HG03196 (cell line): ENCODE results near the gene CLPSL1.

Experiments used
- ATAC-seq: cut with Tn5 transposase; IDR thresholded peaks from one replicate; pipeline ENCODE4 v1.9.1; 2021; ENCODE audit not compliant: unreplicated experiment

Gene CLPSL1

DNA sequence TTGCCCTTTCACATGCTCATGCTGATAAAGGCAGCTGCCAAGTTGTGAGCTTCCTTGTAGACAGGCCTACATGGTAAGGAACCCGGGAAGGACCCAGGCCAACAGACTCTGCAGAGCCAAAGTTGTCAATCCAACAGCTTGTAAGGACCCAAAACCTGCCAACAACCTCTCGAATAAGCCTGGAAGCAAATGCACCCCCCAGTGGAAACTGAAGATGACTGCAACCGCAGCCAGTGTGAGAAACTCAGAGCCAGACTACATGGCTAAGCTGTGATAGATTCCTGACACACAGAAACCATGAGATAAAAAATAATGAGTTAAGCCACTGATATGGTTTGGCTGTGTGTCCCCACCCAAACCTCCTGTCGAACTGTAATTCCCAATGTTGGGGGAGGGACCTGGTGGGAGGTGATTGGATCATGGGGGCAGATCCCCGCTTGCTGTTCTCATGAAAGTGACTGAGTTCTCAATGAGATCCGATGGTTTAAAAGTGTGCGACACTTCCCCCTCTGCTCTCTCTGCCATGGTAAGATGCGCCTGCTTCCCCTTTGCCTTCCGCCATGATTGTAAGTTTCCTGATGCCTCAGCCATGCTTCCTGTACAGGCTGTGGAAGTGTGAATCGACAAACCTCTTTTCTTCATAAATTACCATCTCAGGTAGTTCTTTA lies 23.2 kb upstream of the CLPSL1 start:
- ATAC-seq, result no peak

DNA sequence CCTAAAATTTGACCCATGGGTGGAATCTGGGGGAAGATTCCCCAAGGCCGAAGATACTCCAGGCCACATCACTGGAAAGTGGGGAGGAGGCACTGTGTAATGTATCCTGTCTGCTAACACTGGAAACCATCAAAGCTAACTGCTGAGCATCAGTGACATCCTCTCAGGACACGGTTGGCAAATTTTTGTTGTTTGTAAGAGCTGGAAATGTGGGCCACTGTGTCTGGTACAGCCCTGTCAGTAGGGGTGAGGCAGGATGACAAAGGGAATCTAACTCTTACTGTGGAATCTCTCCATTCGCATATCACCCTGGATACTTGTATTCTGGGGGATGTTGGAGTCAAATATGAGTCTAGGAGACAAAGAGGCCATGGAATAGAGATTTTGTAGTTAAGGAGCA lies 21.4 kb upstream of the CLPSL1 start:
- no peak for ATAC-seq

DNA sequence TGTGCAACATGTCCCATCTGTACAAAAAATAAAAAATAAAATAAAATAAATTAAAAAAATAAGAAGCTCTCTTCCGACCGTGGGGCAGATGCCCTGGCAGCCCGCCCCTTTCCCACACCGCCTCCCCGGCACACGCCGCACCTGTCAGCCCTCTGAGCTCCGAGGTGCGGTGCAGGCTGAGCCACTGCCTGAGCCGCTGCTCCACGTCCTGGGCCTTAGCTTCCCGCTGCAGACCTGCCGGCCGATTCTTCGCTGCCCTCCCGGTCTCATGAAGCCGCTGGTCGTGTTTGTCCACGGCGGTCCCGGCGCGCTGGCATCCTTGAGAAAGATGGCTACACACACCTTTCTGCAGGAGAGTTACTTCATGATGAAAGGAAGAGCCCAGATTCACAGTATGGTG lies 15.1 kb upstream of the CLPSL1 start:
- no peak for ATAC-seq

DNA sequence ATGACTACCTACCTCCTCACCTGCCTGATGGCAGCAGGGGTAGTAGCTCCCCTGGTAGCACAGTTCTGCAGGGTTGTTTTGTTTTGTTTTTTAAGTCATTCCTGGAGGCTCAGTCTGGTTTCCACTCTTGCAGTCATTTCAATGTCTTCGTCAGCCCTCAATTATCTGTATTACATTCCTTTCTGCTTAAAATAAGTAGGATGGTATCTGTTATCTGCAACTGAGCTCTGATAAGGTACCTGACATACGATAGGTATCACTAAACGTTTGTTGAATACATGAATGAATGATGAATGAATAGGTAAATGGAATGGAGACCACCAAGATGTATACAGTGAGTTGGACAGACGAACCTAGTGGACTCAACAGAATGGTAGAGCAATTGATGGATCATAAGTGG lies 11.6 kb upstream of the CLPSL1 start:
- no peak for ATAC-seq

DNA sequence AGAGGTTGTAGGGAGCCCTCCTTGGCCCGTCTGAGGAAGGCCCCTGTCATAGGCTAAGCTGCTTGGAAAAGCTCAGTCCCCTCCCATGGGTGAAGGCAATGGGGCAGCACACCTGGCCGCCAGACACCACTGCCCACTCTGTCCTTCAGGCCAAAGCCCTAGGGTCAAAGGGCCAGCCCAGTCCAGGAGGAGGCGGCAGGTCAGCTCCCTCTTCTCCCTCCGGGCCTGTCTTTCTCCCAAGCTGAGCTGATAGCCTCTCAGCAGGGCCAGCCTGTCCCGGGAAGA lies 9.5 kb upstream of the CLPSL1 start:
- ATAC-seq, result no peak

DNA sequence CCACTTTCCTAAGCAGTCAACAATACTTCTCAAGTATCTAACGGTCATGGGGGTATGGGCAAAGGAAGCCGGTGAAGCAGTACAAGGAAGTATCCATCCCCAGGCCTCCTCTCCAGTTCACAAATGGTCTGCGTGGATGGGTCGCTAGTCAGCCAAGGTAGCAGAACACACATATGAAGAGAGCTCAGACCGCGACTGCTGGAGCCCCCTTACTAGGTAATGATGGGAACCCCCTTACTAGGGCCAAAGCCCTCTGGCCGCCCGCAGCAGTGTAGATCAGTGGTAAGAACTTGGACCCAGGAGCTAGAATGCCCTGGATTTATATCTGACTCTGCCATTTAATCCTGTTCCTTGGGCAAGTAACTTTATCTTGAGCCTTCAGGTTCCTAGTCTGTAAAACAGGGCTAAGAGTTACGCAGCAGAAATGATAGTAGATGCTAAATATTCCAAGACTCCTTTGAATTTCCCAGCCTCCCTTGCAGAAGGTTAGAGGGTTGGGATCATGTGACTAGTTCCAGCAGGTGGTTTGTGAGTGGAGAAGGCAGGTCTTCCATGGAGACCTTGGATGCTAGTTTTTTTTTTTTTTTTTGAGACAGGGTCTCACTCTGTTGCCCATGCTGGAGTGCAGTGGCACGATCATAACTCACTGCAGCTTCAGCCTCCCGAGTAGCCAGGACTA lies 6.6 kb upstream of the CLPSL1 start:
- ATAC-seq, result no peak

DNA sequence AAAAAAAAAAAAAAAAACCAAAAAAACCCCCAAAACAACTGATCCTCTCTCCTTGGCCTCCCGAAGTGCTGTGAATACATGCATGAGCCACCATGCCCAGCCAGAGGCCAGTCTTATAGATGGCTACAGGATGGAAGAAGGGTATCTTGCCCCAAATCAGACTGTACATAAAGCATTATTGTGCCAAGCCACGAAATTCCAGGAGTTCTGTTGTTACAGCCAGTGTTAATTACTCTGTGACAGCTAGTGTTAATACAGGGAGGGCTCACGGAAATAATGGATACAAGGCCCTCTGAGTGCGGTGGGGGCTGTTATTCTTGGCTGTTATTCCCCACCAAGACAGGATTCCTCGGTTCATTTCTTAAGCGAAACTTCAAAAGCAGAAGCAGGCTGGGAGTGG lies 5.8 kb upstream of the CLPSL1 start:
- ATAC-seq, result no peak

DNA sequence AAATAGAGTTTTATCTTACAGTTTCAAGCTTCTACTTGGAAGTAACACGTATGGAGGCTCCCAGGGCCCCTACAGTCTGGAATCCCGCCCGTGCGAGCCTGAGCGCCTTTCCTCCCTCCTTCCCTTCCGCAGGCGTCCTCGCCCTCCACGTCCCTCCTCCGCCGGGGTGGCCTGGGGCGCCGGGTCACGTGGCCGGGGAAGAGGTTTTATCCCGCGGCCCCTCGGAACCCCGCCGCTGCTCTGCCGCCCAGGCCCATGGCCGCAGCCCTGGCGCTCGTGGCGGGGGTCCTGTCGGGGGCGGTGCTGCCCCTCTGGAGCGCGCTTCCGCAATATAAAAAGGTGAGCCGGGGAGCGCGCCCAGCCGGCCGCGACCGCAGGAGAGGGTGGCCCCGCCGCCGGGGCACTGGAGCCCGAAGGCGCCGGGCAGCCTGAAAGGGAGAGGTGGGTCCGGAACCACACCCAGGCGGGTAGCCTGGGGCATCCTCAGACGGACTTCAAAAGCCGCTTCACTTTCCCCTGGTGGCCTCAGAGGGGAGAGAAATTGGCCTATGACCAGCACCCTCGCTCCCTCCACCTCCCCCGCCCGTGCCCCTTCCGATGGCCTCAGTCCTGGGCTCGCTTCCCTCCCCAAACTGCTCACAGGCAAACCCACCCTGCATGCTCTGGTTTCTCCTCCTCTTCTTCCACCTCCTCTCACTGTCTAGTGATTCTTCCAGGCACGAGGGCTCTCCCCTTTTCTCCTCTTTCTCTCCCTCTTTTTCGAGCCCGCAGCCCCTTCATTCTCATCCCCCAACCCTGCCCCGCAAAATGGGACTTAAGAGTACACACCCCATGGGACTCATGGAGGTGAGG lies 4.2 kb upstream of the CLPSL1 start, which contains the start of gene CLPSL2:
Gene CLPSL2 (plus strand): TSS at position 235 of the 852 bp plus-strand sequence. CDS start 21 bp downstream, at position 256.
- no peak for ATAC-seq

DNA sequence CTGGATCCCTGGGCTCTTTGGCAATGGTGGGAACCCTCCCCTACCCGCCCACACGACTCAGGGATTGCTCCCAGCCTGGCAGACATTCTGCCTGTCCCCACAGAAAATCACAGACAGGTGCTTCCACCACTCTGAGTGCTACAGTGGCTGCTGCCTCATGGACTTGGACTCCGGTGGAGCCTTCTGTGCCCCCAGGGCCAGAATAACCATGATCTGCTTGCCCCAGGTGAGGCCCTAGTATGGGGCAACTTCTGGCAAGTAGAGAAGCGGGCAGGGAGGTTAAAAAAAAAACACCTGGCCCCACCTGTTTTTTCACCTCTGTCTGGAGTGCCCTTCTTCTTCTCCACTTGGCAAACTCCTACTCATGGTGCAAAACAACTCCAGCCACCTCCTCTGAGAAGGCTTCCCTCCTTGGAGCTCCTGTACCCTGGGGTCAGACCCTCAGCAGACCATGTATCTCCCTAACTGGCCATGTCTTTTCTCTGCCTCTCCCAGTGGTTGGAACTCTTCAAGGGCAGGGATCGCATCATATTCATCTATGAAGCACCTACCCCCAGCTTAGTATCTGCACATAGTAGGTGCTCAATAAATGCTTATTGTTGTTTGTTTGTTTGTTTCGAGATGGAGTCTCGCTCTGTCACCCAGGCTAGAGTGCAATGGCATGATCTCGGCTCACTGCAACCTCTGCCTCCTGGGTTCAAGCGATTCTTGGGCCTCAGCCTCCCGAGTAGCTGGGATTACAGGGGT lies 3.3 kb upstream of the CLPSL1 start:
- ATAC-seq, result no peak

DNA sequence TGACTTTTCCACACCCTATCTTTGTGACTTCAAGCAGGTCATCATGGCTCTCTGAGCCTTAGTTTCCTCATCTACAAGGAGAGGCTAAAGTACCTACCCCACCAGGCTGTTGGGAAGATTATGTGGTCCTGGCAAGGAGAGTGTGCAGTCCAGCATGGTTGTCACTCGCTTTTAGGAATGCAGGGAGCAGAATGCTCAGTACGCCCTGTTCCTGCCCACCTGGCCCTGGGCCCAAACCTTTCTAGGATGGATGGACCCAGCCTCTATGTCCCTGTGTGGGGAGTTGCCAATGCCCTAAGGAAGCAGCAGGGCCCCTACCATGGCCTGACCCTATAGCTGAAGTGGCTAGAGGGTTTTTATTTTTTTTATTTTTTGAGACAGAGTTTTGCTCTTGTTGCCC lies 2.4 kb upstream of the CLPSL1 start:
- no peak for ATAC-seq

DNA sequence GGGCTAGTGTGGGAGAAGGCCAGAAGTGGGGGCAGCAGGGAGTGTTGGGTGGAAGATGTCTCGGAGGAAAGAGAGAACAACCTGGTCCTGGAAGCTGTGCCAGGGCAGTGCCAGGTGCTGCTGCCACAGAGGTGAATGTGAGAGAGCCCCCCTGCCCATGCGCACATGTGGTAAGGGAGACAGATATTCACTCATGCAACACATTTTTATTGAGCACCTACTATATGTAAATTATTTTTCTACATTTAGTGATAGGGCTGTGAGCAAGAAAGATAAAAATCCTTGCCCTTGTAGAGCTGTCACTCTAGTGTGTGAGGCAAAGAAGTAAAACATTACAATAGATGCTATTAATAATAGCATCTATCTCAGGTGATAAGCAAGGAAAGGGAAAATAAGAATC lies 471 bp downstream of the CLPSL1 start:
- no peak for ATAC-seq

DNA sequence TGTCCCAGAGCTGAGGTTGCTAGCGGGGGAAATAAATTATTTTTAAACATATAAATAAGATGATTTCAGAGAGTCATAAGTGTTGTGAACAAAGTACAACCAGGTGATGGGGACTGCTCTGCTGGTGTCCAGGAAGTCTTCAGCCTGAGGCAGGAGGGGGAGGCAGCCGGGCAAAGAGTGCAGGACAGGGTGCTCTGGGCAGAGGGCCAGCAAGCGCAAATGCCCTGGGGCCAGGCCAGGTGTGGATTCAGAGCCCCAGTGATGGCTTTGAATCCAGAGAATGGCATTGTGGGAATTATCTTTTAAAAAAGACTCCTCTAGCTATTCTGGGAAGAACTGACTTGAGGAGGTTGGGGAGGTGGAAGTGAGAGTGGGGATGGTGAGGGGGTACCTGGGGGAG lies 1.6 kb downstream of the CLPSL1 start:
- no peak for ATAC-seq

DNA sequence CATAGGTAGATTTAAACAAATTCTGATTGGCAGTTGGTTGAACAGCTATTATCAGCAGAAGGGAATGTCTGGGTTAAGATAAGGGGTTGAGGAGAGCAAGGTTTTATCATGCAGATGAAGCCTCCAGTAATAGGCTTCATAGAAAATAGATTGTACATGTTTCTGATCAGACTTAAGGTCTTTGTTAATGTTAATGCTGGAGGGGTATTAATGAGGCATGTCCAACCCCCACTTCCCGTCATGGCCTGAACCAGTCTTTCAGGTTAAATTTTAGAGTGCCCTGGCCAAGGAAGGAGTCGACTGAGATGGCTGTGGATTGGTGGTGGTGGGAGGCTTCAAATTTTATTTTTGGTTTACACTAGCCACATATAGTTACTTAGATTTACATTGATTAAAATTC lies 3.4 kb downstream of the CLPSL1 start:
- no peak for ATAC-seq

DNA sequence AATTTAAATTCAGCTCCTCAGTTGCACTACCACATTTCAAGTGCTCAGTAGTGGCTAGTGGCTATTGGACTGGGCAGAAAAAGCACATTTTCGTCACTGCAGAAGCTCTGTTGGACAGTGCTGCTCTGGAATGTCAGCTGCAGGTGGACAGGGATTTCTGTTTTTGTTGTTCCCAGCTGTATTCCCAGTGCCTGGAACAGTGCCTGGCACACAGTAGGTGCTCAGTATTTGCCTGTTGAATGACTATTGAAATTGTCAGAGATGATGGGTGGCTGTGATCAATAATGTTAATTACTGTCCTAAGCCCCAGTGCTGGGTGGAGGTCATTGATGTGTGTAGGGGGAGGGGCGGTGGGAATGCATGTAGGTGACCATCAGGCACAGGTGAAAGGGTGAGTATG lies 5.5 kb downstream of the CLPSL1 start:
- no peak for ATAC-seq

DNA sequence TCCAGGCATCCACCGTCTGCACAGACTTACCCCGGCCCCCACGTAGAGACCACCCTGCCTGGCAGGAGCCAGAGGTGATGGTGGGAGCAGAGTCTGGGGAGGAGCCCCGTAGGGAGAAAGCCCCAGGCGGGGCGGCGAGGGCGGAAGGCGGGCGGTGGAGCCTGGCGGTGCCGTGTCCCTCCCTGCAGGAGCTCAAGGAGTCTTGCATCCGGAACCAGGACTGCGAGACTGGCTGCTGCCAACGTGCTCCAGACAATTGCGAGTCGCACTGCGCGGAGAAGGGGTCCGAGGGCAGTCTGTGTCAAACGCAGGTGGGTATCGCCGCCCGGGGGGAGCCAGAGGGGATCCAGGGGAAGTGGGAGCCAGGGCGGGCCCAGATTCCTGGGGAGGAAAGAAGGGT lies 6.0 kb downstream of the CLPSL1 start:
- no peak for ATAC-seq

DNA sequence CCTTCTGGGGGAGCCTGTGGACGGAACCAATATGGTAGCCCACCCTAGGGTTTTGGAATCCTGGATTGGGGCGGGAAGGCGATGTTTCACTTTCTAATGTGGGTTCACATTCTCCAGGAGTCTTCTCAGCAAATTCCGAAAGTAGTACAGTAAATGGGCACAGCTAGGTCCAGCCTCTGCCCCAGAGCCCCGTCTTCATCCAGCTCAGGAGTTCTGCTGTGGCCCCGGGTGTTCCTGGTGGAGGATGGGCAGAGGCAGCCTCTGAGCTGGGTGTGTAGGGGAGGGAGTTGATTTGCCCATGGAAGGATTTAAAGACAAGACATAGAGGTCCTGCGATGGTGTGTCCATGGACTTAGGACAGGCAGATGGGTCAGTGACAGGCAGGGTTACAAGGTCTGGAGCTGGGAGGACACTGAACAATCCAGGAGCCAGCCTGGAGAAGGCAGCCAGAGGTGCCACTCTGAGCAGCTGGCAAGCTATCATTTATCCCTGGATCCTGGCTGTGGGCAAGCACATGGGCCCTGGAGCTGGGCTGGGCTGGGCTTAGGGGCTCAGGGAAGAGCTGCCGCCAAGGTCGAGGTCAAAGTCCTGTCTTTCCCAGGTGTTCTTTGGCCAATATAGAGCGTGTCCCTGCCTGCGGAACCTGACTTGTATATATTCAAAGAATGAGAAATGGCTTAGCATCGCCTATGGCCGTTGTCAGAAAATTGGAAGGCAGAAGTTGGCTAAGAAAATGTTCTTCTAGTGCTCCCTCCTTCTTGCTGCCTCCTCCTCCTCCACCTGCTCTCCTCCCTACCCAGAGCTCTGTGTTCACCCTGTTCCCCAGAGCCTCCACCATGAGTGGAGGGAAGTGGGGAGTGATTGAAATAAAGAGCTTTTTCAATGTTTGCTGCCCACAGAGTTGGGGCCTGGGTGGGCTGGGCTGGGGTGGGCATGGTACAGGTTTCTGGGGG lies 6.7 kb downstream of the CLPSL1 start:
- ATAC-seq, result no peak

DNA sequence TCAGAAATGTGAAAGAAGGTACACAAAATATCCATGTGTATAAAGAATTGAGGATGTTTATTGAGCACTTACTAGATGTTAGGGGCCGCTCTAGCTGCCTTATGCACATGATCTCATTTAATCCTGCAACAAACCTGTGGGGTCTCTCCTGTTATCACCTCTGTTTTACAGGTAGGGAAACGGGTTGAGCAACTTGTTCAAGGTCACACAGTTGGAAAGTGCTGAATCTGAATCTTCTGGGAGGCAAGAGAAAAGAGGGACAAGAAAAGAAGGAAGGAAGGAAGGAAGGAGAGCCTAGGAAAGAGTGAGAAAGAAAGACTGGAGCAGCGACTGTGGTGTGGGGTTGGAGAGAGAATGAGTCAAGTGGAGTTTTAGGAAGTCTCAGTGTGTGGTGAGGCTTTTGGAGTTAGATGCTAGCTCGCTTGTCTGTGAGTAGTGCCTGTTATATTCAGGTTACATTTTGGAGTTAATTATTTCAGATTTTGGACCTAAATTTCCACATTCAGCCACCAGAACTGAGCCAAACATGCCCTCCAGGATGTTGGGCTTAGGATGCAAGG lies 7.7 kb downstream of the CLPSL1 start:
- no peak for ATAC-seq

DNA sequence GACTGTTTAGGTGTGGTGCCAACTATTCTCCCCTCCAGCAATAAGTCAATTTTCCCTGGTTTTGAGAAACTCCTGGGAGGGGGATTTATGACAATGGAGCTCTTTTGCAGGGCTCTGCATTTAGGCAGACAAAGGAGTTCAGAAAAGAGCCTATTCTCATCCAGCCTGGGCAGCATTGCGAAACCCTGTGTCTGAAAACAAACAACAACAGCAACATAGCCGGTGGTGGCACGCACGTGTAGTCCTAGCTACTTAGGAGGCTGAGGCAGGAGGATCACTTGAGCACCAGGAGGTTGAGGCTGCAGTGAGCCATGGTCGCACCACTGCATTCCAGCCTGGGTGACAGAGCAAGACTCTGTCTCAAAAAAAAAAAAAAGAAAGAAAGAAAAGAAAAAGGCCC lies 9.9 kb downstream of the CLPSL1 start:
- no peak for ATAC-seq

DNA sequence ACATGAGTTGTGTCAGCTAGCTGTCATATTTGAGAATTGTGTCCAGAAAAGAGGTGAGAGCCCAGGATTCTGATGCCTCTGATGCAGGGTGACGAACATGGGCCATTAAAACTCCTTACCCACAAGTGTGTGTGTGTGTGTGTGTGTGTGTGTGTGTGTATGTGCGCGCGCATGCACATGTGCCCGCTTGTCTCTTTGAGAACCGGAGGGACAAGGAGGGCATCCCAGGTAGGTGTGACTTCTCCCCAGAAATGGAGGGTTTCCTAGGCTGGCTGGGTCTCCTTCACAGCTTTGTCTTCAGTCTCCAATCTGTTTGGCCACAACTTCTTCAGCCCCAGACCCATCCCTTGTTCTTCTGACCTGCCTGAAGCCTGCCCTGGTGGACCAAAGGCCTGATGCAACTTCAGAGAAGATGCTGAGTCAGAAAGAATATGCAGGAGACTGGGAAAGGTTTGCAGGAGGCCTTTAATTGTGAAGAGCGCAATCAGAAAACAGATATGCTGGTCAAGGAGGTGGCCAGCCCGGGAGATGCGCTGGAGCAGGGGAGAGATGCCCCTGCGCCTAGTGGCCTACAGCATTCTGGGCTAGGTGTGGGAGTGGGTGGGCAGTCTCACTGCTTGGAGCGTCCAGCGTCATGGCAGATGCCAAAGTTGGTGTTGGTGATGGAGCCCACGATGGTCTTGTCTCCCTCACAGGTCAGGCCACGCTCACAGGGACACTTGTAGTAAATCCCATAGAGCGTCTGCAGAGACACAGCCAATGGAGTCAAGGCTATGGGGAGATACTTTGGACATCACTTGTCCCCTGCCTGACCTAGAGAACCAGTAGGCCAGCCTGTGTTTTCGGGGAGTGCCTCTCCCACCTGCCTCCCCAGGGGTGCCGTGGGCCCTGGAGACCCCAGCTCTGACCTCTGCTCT lies 14.0 kb downstream of the CLPSL1 start:
- ATAC-seq, result no peak
